ENCODE results near the gene LAMA3.

- TF ChIP-seq CTCF (conservative IDR thresholded peaks at IDR 0.05 in 1 of 2, IDR thresholded peaks at IDR 0.05 in 1 of 2; ENCODE audit: low read depth in 1 of 2, low read length in 2 of 2) (no peak), EZH2 (IDR thresholded peaks at IDR 0.05; ENCODE audit: low read length, missing control alignments) (no peak)
Measured at GRCh38 chr18:23758281-23758680, 69.0 kb downstream of the LAMA3 start.
